CD4-positive, alpha-beta T cell (primary cell): ENCODE data around the gene MYEF2. TPM values are rescaled to one million over a fixed set of nuclear protein-coding genes. Genes with fewer than 3 reads are reported as not detected.

Experiments
- ATAC-seq: fragments of 200-7000 bp; cut with Tn5 transposase; one replicate; pipeline ENCODE4 v1.10.0; 2022; ENCODE audit warnings: mild to moderate bottlenecking; ENCODE audit not compliant: poor library complexity
- CTCF ChIA-PET: fragments of 350-600 bp; sonication (Branson Sonifier 250); formaldehyde crosslinking; loops from one replicate; lab custom pipeline; 2021; ENCODE audit warnings: antibody characterized with exemption, inconsistent platforms; lab: Charles Lee
- POLR2A ChIA-PET: fragments of 350-600 bp; sonication (Branson Sonifier 250); formaldehyde crosslinking; loops from one replicate; lab custom pipeline; 2021; ENCODE audit warnings: antibody characterized with exemption, inconsistent platforms; lab: Charles Lee
- DNase-seq, 14 experiments: peaks; one replicate each; pipeline ENCODE4 v3.0.0-alpha.2; 2013 to 2020; ENCODE audit warnings: mixed read lengths in 2 of 14
- H3K27ac ChIP-seq, 2 donors: one replicate each; pipeline versions ENCODE4 v1.5.1 to v1.7.0; 2013; ENCODE audit warnings: low read length in 2 of 2, low read depth in 1 of 2, mild to moderate bottlenecking in 1 of 2
- H3K27me3 ChIP-seq, 2 experiments: 1 replicate in 1 of 2; 2 replicates in 1 of 2; pipeline versions ENCODE4 v1.6.1 to v1.7.0; 2013; ENCODE audit warnings: low read length in 2 of 2, control low read depth in 1 of 2, mild to moderate bottlenecking in 1 of 2, moderate library complexity in 1 of 2; ENCODE audit not compliant: insufficient read depth in 2 of 2, control insufficient read depth in 1 of 2
- H3K36me3 ChIP-seq: one replicate; pipeline ENCODE4 v1.6.1; 2013; ENCODE audit warnings: low read length, control low read depth; ENCODE audit not compliant: insufficient read depth
- H3K4me1 ChIP-seq: one replicate; pipeline ENCODE4 v1.6.1; 2013; ENCODE audit warnings: low read length, control low read depth; ENCODE audit not compliant: insufficient read depth
- H3K4me3 ChIP-seq: one replicate; pipeline ENCODE4 v1.5.1; 2013; ENCODE audit warnings: mild to moderate bottlenecking, low read length, moderate library complexity
- H3K9me3 ChIP-seq, 2 experiments: 1 replicate in 1 of 2; 2 replicates in 1 of 2; pipeline versions ENCODE4 v1.6.1 to v1.7.0; 2013; ENCODE audit warnings: low read length in 2 of 2, mild to moderate bottlenecking in 2 of 2, control low read depth in 1 of 2, moderate library complexity in 1 of 2; ENCODE audit not compliant: control insufficient read depth in 1 of 2, insufficient read depth in 1 of 2
- H3K27ac Mint-ChIP-seq: one replicate; pipeline ENCODE4 v1.8.0; 2020; ENCODE audit warnings: mixed read lengths
- H3K27me3 Mint-ChIP-seq: one replicate; pipeline ENCODE4 v1.8.0; 2021; ENCODE audit warnings: mixed read lengths
- H3K36me3 Mint-ChIP-seq: one replicate; pipeline ENCODE4 v1.8.0; 2021; ENCODE audit warnings: low read depth, mixed read lengths
- H3K4me1 Mint-ChIP-seq: one replicate; pipeline ENCODE4 v1.8.0; 2021; ENCODE audit warnings: low read depth, mixed read lengths
- H3K4me3 Mint-ChIP-seq: one replicate; pipeline ENCODE4 v1.8.0; 2020; ENCODE audit warnings: mild to moderate bottlenecking, mixed read lengths
- H3K9me3 Mint-ChIP-seq: one replicate; pipeline ENCODE4 v1.8.0; 2020; ENCODE audit warnings: mixed read lengths
- CTCF ChIP-seq: fragments of 200-600 bp; IDR thresholded peaks from one replicate; pipeline ENCODE4 v1.8.0; 2022; ENCODE audit warnings: antibody characterized with exemption, mild to moderate bottlenecking
- intact Hi-C, 2 experiments: fragments of 100-400 bp; cut with DNase I in 1 of 2; cut with micrococcal nuclease in 1 of 2; formaldehyde crosslinking; loops; one replicate each; pipeline versions ENCODE4 v1.15.1 to v1.9.0; 2023 to 2025; cut with DNase I, micrococcal nuclease
- total RNA-seq, 174 experiments: library from RNA in 2 of 174; stranded (reverse) in 2 of 174; gene quantifications; one replicate each; pipeline ENCODE4 v1.2.3 and lab custom pipeline; 2021 to 2026

The MYEF2 gene
- total RNA-seq, 2 experiments from 2014 or later, result 19.3 to 24.7 TPM

GRCh38 chr15:48090666-48091065 is 87.4 kb downstream of the MYEF2 start:
- no peaks in the 10 kb centered on the region for H3K36me3 ChIP-seq
- Mint-ChIP-seq H3K4me1 (no peaks in the 10 kb centered on the region), H3K36me3 (no peaks in the 10 kb centered on the region), H3K9me3 (no peaks in the 10 kb centered on the region), H3K27ac (no peak overlapping the region), H3K4me3 (no peak overlapping the region), H3K27me3 (peaks cover 17% of the 10 kb centered on the region)
- intact Hi-C loops, result no loop called here
- DNase-seq, result no peak
- ATAC-seq, result no peak
- H3K4me1 ChIP-seq, result no peaks in the 10 kb centered on the region
- H3K9me3 ChIP-seq, result no peaks in the 10 kb centered on the region
- H3K27ac ChIP-seq, result no peak overlapping the region
- no peak overlapping the region for H3K4me3 ChIP-seq
- CTCF ChIA-PET, result no interaction called here
- H3K27me3 ChIP-seq, result no peaks in the 10 kb centered on the region
- no peak for TF ChIP-seq CTCF
- POLR2A ChIA-PET, result no interaction called here

GRCh38 chr15:48090115-48090514 is 88.0 kb downstream of the MYEF2 start:
- no peak overlapping the region for H3K4me3 ChIP-seq
- CTCF ChIA-PET, result no interaction called here
- DNase-seq, result no peak
- POLR2A ChIA-PET, result no interaction called here
- Mint-ChIP-seq H3K9me3 (no peaks in the 10 kb centered on the region), H3K36me3 (no peaks in the 10 kb centered on the region), H3K4me3 (no peak overlapping the region), H3K4me1 (no peaks in the 10 kb centered on the region), H3K27me3 (peaks cover 17% of the 10 kb centered on the region), H3K27ac (no peak overlapping the region)
- intact Hi-C loops, result no loop called here
- no peaks in the 10 kb centered on the region for H3K9me3 ChIP-seq
- H3K27ac ChIP-seq, result no peak overlapping the region
- H3K27me3 ChIP-seq, result no peaks in the 10 kb centered on the region
- H3K36me3 ChIP-seq, result no peaks in the 10 kb centered on the region
- TF ChIP-seq CTCF, result no peak
- H3K4me1 ChIP-seq, result no peaks in the 10 kb centered on the region
- no peak for ATAC-seq

GRCh38 chr15:48089702-48090101 is 88.4 kb downstream of the MYEF2 start:
- no peaks in the 10 kb centered on the region for H3K36me3 ChIP-seq
- no peak overlapping the region for H3K4me3 ChIP-seq
- Mint-ChIP-seq H3K4me1 (no peaks in the 10 kb centered on the region), H3K4me3 (no peak overlapping the region), H3K27ac (no peak overlapping the region), H3K27me3 (peaks cover 17% of the 10 kb centered on the region), H3K36me3 (no peaks in the 10 kb centered on the region), H3K9me3 (no peaks in the 10 kb centered on the region)
- no peaks in the 10 kb centered on the region for H3K9me3 ChIP-seq
- ChIA-PET CTCF (no interaction called here), POLR2A (no interaction called here)
- H3K27me3 ChIP-seq, result no peaks in the 10 kb centered on the region
- ATAC-seq, result no peak
- intact Hi-C loops, result no loop called here
- no peak for DNase-seq
- no peaks in the 10 kb centered on the region for H3K4me1 ChIP-seq
- no peak overlapping the region for H3K27ac ChIP-seq
- TF ChIP-seq CTCF, result no peak
